ENCODE data around the gene TMEM139. TPM values are rescaled to one million over a fixed set of nuclear protein-coding genes. Genes with fewer than 3 reads are reported as not detected.

The TMEM139 gene
- total RNA-seq, 1 donor from 2014 or later, result 3.7 TPM

- no peak for TF ChIP-seq CTCF (IDR thresholded peaks at IDR 0.05; ENCODE audit: insufficient read depth, low read length, severe bottlenecking)
Measured at GRCh38 chr7:143281529-143281928, 3.2 kb upstream of the TMEM139 start.

GRCh38 chr7:143282124-143282523, 2.6 kb upstream of the TMEM139 start:
- Histone ChIP-seq H3K27me3 (ENCODE audit: control insufficient read depth, insufficient read depth, low read length) (no peaks in the 10 kb centered on the region), H3K4me3 (ENCODE audit: low read depth, low read length) (no peak overlapping the region), H3K36me3 (ENCODE audit: control insufficient read depth, insufficient read depth, low read length) (no peaks in the 10 kb centered on the region)
- no peak for DNase-seq (ENCODE audit: low read depth)
- no peak for FAIRE-seq
- no peak for TF ChIP-seq CTCF (IDR thresholded peaks at IDR 0.05; ENCODE audit: insufficient read depth, low read length, severe bottlenecking)

More at GRCh38 chr7:143281529-143281928, 3.2 kb upstream of the TMEM139 start:
- DNase-seq (ENCODE audit: low read depth) (no peak), FAIRE-seq (no peak)
- Histone ChIP-seq H3K4me3 (ENCODE audit: low read depth, low read length) (no peak overlapping the region), H3K36me3 (ENCODE audit: control insufficient read depth, insufficient read depth, low read length) (no peaks in the 10 kb centered on the region), H3K27me3 (ENCODE audit: control insufficient read depth, insufficient read depth, low read length) (no peaks in the 10 kb centered on the region)

GRCh38 chr7:143283381-143283780, 1.4 kb upstream of the TMEM139 start:
- H3K27me3 ChIP-seq (ENCODE audit: control insufficient read depth, insufficient read depth, low read length), result no peaks in the 10 kb centered on the region
- H3K36me3 ChIP-seq (ENCODE audit: control insufficient read depth, insufficient read depth, low read length), result no peaks in the 10 kb centered on the region
- H3K4me3 ChIP-seq (ENCODE audit: low read depth, low read length), result no peak overlapping the region
- FAIRE-seq, result no peak
- DNase-seq (ENCODE audit: low read depth), result no peak
- TF ChIP-seq CTCF (IDR thresholded peaks at IDR 0.05; ENCODE audit: insufficient read depth, low read length, severe bottlenecking), result no peak

- H3K36me3 ChIP-seq (ENCODE audit: control insufficient read depth, insufficient read depth, low read length), result no peaks in the 10 kb centered on the region
- no peak for FAIRE-seq
- TF ChIP-seq CTCF (IDR thresholded peaks at IDR 0.05; ENCODE audit: insufficient read depth, low read length, severe bottlenecking), result no peak
Measured at GRCh38 chr7:143285470-143285778, 666 bp downstream of the TMEM139 start.

GRCh38 chr7:143285806-143286521, 1.2 kb downstream of the TMEM139 start:
- H3K4me3 ChIP-seq (ENCODE audit: low read depth, low read length), result no peak overlapping the region
- FAIRE-seq (no peak), DNase-seq (ENCODE audit: low read depth) (no peak)
- H3K27me3 ChIP-seq (ENCODE audit: control insufficient read depth, insufficient read depth, low read length), result no peaks in the 10 kb centered on the region
- TF ChIP-seq CTCF (IDR thresholded peaks at IDR 0.05; ENCODE audit: insufficient read depth, low read length, severe bottlenecking), result no peak
- no peaks in the 10 kb centered on the region for H3K36me3 ChIP-seq (ENCODE audit: control insufficient read depth, insufficient read depth, low read length)

More at GRCh38 chr7:143285470-143285778, 666 bp downstream of the TMEM139 start:
- H3K4me3 ChIP-seq (ENCODE audit: low read depth, low read length), result no peak overlapping the region
- no peaks in the 10 kb centered on the region for H3K27me3 ChIP-seq (ENCODE audit: control insufficient read depth, insufficient read depth, low read length)
- DNase-seq (ENCODE audit: low read depth), result peak; percentile 60

GRCh38 chr7:143286522-143286890, 1.7 kb downstream of the TMEM139 start:
- no peak for TF ChIP-seq CTCF (IDR thresholded peaks at IDR 0.05; ENCODE audit: insufficient read depth, low read length, severe bottlenecking)
- Histone ChIP-seq H3K4me3 (ENCODE audit: low read depth, low read length) (no peak overlapping the region), H3K27me3 (ENCODE audit: control insufficient read depth, insufficient read depth, low read length) (no peaks in the 10 kb centered on the region), H3K36me3 (ENCODE audit: control insufficient read depth, insufficient read depth, low read length) (no peaks in the 10 kb centered on the region)
- FAIRE-seq (no peak), DNase-seq (ENCODE audit: low read depth) (no peak)

Measured in bronchial epithelial cell (primary cell).